ENCODE measurements around the gene PRSS36.
A peak's percentile ranks its signal among the peaks of the same experiment; 100 is the strongest.
"Not testable (repeated sequence)": the region's sequence is repeated elsewhere in the genome, so short reads cannot be mapped to it uniquely, and the experiment has no call there.

The PRSS36 gene

DNA sequence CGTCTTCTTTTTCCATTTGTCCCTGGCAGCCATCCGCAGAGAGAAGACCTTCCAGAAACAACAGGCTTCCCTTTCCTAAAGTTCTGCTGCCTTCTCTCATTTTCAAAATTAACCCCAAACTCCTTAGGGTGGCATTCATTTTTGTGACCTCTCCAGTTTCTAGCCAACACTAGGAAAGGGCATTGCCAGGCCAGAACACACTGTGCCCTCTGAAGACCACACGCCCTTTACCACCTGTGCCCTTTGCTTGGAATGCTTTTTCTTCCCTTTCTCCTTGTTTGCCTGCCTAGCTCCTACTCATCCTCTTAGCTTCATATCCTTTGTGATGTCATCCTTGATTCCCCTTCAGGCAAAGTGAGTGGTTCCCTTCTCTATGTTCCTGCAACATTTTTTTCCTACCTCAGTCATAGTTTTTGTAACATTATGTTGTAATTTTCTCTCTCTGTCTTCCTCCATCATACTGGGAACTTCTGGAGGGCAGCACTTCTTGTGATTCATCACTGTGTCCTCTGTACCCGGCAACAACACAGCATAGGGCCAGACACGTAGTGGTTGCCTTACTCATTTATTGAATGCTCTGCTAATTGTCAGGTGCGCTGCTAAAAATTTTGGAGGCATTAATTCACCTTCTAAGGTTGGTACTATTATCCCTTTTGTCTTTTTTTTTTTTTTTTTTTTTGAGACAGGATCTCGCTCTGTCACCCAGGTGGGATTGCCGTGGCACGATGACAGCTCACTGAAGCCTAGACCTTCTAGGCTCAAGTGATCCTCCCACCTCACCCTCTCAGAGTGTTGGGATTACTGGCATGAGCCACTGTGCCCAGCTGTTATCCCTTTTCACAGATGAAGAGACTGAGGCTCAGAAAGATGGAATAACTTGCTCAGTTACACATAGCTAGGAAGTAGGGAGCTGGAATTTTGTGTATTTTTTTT is 31.4 kb downstream of the PRSS36 start:
- DNase-seq, result no peak

GRCh38 chr16:31117384-31118222 is 32.3 kb downstream of the PRSS36 start, which contains the start of gene KAT8:
KAT8 (plus strand) TSS chr16:31117664; CDS start chr16:31117682, 18 bp downstream.
- DNase-seq, result peak; percentile 97 to 98

DNA sequence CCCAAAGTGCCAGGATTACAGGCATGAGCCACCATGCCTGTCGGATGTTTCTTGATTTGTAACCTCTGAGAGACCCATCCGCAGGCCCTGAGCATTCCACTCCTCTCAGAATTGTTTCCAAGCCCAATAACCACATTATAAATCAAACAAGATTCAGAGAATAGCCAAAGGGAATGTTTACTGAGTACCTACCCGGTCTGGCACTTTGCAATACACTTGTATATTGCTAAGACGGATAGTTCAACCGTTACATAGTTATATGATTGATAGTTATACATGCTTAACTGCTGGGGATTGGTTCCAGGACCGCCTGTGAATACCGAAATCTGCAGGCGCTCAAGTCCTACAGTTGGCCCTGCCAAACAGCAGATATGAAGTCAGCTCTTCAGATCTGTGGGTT is 35.4 kb downstream of the PRSS36 start:
- no peak for DNase-seq

DNA sequence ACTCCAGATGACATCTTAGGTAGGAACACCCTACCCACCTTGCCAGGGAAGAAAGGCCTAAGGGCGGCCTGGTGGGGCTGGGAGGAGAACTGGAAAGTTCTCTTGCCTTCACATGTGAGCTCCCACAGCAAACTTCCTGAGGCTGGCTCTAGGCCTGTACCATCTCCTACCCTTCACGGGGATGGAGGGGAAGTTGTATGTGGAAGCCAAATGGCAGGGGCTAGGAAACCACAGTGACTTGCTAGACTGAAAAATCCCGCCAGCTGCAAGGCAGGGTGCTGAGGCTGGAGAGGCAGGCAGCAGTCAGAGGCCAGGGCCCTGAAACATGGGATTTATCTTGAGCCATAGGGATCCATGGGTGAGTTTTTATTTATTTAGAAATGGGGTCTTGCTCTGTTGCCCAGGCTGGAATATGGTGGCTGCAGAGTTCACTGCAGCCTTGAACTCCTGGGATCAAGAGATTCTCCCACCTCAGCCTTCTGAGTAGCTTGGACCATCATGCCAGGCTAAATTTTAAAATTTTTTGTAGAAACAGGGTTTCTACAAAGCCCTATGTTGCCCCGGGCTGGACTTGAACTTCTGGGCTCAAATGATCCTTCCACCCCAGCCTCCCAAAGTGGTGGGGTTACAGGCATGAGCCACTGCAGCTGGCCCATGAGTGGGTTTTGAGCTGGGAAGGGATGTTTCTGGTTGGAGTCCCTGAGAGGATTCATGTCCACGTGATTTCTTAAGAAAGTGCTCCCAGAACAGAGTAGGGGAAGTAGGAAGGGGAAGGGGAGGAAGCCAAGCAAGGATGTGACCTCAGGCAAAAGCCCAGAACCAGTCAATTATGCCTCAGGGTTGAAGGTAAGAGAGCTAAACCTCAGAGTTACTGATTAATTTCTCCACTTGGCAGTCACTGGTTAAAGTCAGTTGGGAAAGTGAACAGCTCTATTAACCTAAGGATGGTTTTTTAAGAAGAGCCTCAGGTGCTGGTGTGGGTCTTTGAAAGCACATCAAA is 36.4 kb downstream of the PRSS36 start:
- DNase-seq, result no peak

DNA sequence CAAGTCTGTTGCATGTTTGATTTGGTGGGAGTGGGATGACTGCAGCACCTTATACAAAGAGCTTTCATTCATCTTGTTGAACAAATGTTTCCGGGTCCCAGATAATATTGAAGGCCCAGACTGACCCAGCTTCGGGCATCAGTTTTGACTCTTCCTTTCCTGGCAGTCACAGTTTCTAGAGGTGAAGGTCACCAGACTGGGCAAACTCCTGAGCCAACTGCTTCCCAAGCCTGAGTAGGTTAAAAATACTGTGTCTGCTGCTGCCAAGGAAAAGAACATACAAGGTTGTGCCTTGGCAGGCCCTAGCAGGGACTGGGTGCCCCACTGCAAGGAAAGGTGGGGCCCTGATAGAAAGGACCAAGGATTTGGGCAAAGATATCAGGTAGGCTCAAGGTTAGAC is 37.2 kb downstream of the PRSS36 start:
- no peak for DNase-seq

- no peak for DNase-seq
These were observed 37.9 kb downstream of the PRSS36 start for GRCh38 chr16:31111881-31112466.

GRCh38 chr16:31110106-31111034 is 39.5 kb downstream of the PRSS36 start:
- no peak for DNase-seq

DNA sequence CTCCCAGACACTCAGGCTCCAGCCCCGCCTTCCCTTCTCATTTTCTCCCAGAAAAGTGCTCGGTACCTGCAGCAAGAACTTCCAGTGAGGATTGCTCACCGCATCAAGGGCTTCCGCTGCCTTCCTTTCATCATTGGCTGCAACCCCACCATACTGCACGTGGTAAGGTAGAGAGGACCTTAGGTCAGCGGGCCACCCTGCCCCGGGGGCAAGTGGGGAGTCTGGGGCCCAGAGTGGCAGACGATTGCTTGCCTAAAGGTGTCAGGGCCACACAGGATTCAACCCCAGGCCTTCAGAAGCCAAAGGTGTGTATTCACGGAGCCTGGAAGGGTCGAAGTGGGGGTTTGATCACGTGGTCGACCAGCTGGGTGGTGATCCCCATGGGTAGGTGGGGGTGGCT is 40.2 kb downstream of the PRSS36 start:
- no peak for DNase-seq

DNA sequence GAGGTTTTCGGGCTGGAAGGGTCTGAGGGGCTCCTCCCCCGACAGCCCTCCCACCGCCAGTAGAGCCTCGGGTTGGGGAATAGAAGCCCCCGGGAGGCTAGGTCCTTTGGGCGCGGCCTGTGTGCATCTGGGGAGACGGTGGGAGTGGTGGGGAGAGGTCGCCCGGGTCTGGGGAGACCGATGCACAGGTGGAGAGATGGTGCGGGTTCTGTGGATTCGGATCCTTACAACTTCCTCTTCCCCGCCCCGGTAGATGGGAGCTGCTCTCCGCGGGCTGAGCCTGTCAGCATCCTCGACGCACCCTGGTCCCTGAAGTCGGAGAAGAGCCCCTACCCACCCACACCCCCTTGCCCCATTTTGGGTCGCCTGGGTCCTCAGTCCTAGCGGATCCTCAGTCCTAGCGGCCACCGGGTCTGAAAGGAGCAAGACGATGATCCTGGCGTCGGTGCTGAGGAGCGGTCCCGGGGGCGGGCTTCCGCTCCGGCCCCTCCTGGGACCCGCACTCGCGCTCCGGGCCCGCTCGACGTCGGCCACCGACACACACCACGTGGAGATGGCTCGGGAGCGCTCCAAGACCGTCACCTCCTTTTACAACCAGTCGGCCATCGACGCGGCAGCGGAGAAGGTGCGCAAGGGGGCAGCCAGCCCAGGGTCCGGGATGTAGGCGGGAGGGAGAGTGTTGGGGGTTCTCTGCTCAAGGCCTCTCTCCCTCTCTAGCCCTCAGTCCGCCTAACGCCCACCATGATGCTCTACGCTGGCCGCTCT is 40.9 kb downstream of the PRSS36 start:
- no peak for DNase-seq

DNA sequence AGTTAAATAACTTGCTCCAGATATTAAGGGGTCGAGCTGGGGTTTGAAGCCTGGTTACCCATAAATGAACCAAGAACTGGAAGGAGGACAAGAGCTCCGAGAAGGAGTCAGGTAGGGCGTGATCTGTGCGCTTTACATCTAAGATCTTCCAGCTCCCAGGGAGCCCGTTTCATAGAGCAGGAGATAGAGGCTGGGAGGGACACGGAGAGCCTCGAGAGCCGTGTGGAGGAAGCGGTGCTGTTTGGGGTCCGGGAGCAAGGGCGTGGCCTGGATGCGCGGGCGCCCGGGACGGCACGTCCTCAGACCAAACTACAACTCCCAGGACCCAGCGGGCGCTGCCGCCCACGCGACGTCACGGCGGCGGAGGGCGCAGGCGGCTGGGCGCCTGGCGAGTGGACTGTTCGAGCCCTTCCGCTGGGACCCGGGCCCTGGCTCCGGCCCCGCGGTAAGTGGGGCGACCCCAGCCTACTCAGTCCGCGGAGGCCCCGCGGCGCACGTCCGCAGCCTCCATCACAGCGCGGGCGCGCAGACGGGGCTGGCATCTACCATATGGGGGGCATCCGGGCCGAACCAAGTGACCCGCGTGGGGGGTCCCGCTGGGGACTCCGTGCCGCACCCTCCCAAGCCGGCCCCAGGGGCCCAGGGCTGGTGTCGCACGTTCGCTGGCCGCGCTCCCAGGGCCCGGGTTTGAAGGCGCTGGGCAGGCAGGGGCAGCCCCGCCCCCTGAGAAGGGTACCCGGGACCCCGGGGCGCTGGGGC is 41.7 kb downstream of the PRSS36 start, which contains the start of gene BCKDK:
BCKDK (plus strand) TSS at position 352 of the 759 bp plus-strand sequence. CDS start 838 bp downstream, outside the sequence.
- peak; percentile 61 to 68 for DNase-seq

DNA sequence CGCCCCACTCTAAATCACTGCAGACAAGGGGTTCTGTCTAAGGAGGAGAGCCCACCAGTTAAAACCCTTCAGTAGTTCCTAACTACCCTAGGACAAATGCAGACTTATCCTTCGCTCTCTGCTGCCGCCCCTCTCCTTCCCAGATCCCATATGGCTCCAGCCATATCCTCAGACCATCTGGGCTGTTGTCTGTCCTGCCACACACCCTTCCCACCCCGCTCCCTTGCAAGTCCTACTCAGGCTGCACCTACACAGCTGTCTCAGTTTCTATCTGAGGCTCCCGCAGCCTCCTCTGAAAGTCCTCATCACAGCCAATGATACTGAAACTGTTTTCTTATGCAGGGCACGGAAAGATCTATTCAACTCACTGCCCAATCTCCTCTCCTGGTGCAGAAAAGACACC is 42.4 kb downstream of the PRSS36 start:
- no peak for DNase-seq

GRCh38 chr16:31106509-31107464 is 43.1 kb downstream of the PRSS36 start:
- no peak for DNase-seq

DNA sequence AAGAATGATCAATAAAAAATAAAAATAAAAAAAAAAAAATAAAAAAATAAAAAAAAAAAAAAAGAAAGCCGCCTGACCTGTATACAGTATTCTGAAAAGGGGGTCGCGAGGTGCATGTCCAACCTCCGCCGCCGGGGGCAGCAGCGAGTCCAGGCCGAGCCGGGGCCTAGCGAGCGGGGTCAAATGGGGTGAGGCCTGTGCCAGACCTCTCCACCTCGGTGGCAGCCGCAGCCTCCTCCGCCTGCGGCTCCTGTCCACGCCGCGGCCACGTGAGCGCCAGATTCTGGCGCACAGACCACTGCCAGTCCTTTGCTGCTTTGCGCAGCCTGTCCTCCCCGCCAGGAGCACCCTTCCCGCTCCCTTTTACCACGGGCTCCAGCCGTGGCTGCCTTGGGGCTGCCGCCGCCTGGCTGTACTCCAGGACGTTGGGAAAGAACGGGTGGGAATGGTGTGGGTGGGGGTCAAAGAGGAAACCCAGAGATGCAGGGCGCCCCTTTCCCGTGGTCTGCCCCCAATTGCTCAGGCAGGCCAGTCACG is 44.1 kb downstream of the PRSS36 start:
- peak; percentile 67 to 80 for DNase-seq

- not testable (repeated sequence) for DNase-seq
These were observed 48.8 kb downstream of the PRSS36 start for GRCh38 chr16:31100876-31101641.

DNA sequence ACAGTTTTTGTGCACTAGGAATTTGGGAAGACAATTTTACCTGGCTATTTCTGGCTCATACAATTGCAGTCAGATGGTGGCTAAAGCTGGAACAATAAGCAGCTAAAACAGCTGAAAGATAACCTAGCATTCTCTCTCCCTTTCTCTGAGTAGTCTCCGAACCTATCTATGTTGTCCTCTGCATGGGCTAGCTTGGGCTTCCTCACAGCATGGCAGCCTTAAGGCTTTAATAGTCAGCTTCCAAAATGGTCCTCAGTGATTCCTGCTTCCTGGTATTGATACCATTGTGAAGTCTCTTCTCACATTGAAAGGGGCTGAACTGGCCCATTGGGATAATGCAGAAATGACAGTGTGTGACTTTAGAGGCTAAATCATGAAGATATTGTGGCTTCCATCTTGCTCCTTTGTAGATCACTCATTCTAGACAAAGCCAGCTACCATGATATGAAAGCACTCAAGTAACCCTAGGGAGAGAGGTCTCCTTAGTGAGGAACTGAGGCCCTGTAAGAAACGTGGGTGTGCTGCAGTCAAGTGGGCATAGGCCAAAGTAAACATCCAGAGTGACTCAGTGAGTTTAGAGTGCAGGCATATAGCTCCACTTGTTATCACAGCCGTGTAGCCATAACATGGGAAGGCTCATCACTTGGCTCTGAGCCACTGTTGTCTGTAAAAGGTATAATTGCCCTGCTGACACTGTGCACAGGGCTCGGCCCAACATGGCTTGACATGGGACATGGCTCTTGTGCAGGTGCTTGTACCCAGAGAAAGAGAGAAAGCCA is 49.8 kb downstream of the PRSS36 start:
- DNase-seq, result no peak
